NOMO-1 (cell line): ENCODE results near the gene CLDND2.

Experiments
- DNase-seq, 2 experiments: peaks; one replicate each; lab custom pipeline; 2025; ENCODE audit not compliant: unreplicated experiment in 2 of 2; lab: John Stamatoyannopoulos, UW

Gene CLDND2

DNA sequence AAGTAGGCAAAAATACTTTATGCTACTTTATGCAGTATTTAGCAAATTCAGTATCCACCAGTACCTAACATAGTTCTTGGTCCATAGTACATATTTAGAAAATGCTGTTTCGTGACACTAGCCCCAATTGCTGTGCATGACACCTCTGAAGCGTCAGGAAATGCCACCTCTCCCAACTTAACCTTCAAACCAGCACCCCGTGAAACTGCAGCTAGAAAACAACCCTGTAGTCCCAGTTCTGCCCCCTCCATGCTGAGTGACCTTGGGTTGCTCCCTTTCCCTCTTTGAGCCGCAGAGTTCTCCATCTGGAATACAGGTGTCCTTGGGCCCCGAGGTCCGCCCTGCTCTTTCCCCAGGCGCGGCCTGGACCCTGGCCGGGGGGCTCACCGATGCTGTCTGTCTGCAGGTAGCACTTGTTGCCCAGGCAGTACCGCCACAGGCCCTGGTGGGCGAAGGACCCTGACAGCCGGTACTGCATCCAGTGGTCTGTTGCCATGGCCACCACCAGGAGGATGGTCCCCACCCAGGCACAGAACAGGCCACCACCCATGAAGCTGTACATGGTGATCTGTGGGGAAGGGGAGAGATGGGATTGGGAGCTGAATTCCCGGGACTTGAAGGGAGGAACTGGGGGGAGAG is 18.2 kb upstream of the CLDND2 start:
- DNase-seq, result no peak

DNA sequence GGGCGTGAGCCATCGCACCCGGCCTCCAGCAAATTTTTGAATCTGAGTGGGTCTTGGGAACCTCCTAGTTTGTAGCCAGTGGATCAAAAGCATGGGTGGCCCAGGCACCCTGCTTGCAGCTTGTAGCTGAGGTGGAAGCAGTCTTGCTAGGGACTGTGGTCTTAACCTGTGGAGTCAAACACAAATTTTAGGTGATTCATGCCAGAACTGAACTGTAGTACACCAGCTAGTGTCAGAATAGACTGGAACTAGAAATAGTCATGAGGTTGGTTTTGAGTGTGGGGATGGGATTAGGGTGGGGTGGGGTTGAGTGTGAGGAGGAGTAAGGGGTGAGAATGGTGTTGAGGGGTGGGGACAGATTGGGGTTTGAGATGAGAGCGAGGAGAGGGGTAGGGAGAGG is 13.2 kb upstream of the CLDND2 start:
- DNase-seq, result no peak

DNA sequence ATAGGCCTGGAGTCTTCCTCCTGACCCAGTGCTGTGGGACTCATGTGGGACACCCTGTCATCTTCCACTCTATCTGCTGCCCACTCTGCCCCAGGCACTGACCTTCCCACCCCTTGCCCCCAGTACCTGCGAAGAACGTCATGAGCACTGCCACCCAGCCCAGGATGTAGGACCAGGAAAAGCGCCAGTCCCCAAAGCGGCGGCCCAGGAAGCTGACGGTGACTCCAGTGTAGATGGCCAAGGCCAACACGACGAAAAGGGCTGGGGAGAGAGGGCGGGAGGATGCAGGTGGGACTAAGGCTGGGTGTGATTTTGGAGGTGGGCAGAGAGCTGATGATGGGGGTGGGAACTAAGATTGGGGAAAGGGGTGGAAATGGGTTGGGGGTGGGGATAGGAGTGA is 11.6 kb upstream of the CLDND2 start:
- DNase-seq, result no peak

DNA sequence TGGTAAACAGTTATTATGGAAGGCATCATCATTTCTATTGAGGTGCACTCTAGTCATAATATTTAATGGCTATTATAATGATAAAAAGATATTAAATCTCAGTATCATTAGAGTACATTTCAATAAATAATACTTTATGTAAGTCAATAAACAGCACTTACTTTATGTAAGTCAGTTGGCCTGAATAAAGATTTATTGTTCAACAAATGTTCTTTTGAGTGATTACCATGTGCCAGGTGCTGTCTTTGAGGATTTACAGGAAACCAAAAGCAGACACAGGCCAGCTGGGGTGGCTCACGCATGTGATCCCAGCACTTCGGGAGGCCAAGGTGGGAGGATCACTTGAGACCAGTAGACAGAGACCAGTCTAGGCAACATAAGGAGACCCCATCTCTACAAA is 8.6 kb upstream of the CLDND2 start:
- no peak for DNase-seq

DNA sequence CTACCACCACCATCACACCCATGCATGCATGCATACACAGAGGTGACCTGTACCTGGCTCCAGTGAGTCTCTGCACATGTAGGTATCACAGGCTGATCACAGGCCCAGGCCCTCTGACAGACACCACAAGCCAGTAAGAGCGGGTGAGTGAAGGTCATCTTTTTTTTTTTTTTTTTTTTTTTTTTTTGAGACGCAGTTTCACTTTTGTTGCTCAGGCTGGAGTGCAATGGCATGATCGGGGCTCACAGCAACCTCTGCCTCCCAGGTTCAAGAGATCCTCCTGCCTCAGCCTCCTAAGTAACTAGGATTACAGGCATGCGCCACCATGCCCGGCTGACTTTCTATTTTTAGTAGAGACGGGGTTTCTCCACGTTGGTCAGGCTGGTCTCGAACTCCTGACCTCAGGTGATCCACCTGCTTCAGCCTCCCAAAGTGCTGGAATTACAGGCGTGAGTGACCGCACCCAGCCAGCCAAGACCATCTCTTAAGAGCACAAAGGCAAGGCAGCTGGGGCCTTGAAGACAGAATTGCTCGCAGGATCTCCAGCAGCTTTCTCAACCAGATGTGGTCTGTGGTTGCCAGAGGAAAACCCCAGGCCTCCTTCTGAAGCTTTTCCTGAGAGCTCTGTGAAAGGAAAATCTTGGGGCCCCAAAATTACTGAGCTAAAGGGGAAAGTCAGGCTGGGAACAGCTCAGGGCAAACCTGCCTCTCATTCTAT is 6.9 kb upstream of the CLDND2 start:
- no peak for DNase-seq

DNA sequence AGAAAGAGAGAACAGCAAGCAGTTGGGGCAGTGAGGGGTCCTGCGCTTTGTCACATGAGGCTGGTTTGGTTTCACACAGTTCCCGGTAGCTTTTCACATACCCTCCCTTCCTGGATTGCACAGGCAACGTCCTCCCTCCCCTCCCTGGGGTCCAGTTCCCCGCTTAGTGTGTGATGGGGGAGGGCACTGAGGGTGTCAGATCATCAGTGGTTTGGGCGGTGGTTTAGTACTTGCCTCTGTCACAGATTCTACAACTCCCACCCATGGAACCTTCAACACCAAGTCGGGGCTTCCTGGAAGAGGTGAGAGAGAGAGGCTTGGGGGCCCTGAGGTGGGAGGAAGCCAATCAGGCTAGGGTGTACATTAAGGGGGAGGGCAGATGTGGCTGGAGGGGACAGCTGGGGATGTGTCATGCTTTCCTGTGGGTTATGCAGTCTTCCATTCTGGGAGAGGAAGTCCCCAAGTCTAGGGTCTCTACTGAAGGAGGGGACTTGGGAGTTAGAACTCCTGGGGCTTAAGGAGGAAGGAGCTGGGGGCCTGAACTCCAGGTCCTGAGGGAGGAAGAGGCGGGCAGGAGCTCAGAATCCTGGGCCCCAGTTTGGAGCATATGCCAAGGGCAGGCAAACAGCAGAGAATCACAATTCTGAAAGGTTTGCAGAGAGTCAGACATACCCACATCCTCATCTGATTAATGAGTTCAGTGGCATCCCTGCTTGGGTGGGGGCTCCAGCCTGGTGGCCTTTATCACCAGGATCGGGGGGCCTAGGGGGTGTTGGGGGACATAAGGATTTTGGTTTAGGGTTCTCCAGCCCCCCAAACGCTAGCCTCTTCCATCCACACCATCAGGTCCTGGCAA is 4.1 kb upstream of the CLDND2 start, which contains the start of gene NKG7:
Gene NKG7 (minus strand): TSS at position 6 of the 856 bp plus-strand sequence. CDS start 119 bp downstream, outside the sequence.
- DNase-seq, result peak; percentile 91 to 94

DNA sequence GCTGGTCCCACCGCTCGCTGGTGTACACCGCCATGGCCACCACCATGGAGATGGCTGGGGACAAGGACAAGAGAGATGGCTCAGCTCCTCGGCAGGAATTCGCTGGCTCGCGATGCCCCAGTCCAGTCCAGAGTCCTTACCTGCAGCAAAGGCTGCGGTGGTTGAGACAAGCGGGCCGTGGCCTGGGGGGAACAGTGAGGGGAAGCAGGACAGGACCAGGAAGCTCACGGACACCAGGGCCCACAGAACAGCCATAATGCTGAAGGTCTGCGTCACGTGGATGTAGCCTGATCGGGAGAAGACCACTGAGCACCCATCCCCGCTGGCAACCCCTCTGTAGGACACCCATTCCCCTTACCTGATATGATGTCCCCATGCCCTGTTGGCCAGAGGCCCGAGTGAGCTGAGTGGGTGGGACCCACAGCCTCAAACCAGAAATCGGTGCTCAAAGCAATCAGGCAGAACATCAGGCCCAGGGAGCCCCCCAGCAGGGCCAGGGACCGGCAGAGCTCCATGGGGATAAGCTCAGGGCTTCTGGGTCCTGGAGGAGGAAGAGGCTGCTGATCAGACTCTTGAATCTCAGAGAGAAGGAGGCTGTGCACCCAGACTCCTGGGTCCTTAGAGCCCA is 3.3 kb upstream of the CLDND2 start:
- DNase-seq, result no peak

DNA sequence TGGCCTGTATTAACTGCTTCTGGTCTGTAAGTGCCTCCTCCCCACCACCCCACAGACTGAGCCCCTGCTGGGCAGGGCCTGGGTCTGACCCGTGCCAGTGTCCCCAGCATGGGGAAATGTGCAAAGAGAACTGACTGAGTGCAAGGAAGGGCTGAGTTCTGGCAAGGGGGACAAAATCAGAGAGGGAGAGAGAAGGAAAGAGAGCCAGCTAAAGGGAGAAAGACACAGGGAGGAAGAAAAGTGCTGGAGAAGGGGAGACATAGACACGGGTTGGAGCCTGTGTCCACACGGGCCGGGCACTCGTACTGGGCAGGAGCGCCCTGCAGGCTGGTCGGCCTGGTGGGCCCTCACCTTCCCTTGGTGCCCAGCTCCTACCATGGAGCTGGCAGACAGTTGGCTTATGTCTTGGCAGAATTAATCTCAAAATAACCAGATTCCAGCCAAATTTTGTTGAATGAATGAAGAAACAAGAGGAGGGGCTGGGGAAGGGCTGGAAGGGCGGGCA is 2.4 kb upstream of the CLDND2 start:
- DNase-seq, result no peak

DNA sequence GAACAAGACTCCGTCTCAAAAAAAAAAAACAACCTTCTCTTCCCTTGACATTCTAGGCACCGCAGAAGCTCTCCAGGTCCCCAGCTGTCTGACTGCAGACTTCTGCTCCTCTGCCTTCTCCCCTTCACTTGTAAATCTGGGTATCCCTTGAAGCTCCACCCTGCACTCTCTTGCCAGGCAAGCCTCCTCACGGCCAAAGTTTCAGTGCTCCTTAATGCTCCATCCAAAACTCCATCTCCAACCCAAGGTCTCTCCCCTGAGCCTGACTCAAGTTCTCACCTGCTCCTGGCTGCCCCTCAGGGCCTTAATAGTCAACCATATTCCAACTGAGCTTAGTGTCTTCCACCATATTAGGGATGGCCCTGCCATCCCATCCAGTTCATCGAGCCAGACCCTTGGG is 1.4 kb upstream of the CLDND2 start:
- no peak for DNase-seq

DNA sequence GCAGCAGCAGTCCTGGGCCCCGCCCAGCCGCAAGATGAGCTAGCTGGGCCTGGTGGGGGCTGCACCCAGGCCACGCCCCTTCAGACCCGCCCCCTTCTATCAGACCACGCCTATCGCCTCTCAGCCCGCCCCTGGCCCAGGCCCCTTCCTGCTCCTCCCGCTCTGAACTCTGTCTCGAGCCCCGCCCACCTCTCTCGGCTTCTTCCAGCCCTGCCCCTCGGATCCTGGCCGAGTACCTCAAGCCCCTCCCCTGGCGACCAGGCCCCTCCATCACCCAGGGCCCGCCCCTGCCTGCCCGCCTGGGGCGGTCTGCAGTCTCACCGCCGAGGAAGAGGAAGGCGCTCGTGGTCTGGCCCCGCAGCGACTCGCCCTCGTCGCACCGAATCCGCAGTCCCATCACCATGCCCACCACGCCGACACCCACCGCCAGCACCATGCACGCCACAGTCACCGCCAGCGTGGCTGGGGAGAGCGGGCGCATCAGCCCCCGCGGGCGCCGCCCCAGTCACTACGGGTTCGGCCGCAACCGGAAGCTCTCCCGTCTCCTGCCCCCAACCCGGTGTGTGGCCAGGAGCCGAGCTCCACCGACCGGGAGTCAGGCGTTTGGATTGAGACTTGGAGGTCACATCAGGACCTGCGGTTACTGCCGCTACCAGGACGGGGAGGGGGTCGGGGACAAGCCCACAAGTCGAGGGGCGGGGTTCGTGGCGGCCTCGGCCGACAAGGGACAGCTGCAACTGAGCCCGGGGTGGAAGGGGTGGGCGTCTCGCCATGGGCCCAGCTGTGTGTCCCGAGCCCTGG is 1.0 kb downstream of the CLDND2 start:
- peak; percentile 98 for DNase-seq

DNA sequence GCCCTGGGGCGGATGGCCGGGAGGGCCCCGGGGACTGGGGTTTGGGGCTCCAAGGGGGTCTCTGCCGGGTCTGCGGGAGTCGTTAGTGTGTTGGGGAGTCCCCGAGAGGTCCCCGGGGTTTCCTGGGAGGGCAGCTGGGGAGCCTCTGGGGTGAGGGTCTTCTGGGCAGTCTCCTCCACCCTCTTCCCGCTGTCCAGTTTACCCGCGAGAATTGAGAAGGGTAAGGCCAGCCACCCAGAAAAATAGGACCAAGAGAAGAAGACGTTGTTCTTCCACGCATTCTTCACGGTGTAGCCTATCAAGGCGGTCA is 1.6 kb downstream of the CLDND2 start:
- no peak for DNase-seq

DNA sequence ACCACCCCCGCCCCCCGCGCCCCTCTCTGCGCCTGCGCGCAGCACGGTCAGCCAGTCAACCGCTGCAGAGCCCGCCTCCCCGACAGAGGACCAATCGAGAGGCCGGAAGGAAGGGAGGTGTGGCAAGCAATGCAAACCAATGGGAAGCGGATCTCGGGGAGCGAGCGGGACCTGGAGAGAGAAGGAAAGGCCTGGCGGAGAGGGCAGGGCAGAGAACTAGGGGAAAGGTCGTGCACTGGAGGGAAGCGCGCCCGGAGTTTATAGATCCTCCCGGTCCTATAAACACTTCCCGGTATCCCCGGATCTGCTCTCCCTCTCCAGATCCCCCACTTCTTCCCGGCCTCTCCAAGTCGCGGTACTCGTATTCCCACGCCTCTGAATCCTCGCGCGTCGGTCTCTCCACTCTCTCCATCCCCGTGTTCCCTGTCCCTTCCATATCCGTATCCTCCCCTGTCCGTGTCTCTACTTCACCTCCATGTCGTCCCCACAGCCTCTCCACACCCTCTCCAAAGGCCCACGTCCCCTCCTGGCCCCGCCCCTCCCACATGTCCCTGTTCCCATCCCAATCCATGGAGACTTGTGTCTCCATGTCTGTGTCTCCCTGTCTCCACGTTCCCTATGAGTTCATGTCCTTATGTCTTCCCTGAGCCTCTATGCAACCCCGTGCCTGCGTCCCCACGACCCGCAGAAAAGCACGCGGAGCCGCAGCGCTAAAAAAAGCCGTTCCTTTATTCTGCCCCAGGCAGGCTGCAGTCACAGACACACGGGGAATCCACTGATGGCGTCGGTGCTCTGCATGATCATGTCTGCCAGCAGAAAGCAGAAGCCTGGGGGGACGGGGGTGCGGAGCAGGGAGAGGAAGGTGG is 2.2 kb downstream of the CLDND2 start:
- DNase-seq, result peak; percentile 97 to 99

DNA sequence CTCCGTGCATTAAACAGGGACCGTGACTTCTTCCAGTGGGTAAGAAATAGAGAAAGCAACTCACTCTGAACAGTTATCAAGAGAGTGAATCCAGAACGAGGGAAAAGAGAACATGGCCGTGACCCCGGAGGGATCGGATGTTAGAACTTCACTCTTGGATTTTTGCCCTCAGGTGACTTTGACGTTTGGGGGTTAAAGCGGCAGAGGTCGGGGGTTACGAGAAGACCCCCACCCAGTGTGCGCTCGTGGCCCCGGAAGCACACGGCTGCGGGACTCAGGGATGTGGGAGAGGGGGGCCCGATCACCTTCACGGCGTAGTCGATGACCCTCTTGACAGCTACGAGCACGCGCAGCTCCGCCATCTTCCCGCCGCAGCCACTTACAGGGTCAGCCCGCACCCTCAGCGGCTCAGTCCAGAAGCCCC is 2.8 kb downstream of the CLDND2 start, which contains the start of gene ETFB:
Gene ETFB (minus strand): TSS at position 424 of the 424 bp plus-strand sequence. CDS start 62 bp downstream, at position 362.
- no peak for DNase-seq

DNA sequence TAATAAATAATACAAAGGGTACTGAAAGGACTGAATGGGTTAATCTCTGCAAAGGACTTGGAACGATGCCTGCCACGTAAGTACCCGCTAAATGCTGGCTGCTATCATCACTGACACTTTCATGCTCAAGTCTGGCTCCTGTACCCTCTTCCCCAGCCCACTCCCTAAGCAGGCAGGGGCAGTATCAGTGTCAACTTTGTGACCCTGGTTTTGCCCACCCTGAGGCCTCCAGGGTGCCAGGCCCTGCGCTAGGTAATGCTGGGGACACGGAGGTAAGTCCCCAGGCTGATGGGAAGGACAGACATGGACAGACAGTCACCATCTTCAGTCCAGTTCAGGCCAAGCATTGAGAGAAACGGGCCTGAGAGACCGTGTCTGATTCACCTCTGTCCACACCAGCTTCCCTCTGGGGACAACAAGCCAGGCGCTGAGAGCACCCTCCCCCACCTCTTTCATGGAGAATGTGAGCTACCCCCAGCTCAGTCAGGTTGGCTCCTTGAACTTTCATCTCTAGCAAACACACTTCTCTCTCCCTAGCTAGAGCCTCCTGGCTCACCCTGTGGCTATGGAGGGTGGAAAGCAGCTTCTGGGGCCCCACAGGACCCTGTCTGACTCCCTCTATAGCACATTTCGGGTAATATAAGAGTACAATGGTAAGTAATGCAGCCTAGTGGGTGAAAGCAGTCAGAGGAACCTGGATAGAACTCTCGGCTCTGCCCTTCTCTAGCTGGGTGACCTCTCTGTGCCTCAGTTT is 3.4 kb downstream of the CLDND2 start:
- DNase-seq, result peak in 1 of 2 experiments; percentile 49

DNA sequence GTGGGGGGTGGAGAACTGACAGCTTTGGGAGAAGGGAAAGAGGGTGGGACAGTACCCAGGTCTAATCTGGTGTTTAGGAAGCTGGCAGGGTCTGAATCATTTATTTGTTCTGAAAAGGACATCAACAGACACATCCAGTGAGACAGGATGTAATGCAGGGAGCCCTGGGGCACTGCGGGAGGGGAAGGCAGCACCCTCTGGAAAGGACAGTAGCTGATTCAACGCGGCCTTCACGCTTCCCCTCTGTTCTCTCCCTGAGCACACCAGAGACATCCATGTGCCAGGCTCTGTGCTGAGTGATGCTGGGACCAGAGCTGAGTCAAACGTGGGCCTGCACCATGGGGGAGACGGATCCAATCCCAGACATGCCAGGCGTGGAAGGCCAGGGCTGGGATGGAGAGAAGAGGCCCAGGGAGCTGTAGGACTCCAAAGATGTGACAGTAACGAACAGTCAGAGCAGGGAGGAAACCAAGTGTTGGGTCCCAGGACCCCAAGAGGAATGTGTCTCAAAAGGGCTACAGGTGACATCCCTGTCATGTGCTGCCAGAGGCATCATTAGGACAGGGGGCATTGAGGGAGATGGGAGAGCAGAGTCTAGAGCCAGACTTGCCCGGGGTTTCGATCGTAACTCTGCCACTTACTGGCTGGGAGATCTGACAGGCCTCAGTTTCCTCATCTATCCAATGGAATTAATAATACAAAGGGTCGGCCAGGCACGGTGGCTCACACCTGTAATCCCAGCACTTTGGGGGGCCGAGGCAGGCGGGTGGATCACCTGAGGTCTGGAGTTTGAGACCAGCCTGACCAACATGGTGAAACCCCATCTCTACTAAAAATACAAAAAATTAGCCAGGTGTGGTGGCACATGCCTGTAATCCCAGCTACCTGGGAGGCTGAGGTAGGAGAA is 4.3 kb downstream of the CLDND2 start:
- no peak for DNase-seq

DNA sequence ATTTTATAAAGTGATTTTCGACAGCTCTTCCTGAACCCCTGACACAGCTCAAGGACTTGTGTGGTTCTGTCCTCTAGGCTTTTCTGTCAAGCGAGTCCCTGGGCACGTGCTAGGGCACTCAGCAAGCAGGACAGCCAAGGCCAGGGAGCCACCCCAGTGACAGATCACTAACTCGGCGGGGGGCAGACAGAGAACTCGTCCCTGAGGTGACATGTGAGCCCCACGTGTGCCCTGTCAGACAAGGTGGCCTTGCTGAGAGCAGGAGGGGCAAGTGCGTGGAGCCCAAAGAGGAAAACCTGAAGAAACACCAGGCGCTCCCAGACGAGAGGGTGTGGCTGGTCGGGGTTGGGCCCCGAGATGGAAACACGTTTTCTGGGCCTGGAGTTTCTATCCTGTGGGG is 7.6 kb downstream of the CLDND2 start:
- no peak for DNase-seq

DNA sequence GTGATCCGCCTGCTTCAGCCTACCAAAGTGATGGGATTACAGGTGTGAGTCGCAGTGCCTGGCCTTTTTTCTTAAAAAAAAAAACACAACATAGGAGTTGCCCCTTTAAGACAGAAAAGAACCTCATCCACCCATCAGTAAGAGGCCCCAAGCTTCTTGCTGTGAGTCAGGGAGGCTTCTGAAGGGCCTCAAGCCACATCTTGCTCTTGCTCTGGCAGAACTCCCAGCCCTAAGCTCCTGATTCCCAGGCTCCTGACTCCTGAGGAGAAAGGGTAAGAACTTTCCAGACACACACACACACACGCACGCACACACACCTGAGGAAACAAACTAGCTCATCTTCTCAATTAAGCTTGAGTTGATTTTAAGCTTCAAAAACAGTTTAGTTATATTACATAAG is 9.5 kb downstream of the CLDND2 start:
- no peak for DNase-seq
